Suprapubic skin (tissue), 3 donors: ENCODE data around the gene UBN1.

ENCODE experiments used
- CTCF ChIP-seq, 2 donors: fragments of 200-600 bp in 1 of 2; fragments of 450-650 bp in 1 of 2; sonication (generic) in 1 of 2; IDR thresholded peaks; one replicate each; pipeline ENCODE4 v1.5.1; 2016 to 2019; ENCODE audit warnings: antibody characterized with exemption in 2 of 2, mild to moderate bottlenecking in 1 of 2, moderate library complexity in 1 of 2
- POLR2AphosphoS5 ChIP-seq, 3 donors: sonication (generic); formaldehyde crosslinking; IDR thresholded peaks; one replicate each; pipeline ENCODE4 v1.6.1; 2017; ENCODE audit warnings: antibody characterized with exemption in 3 of 3

GRCh38 chr16:4859900-4860255, 12.6 kb downstream of the UBN1 start:
- TF ChIP-seq POLR2AphosphoS5 (IDR thresholded peaks at IDR 0.05): no peak
- no peak for TF ChIP-seq CTCF (IDR thresholded peaks at IDR 0.05)
